ENCODE measurements around the gene CDH23.

The CDH23 gene

DNA sequence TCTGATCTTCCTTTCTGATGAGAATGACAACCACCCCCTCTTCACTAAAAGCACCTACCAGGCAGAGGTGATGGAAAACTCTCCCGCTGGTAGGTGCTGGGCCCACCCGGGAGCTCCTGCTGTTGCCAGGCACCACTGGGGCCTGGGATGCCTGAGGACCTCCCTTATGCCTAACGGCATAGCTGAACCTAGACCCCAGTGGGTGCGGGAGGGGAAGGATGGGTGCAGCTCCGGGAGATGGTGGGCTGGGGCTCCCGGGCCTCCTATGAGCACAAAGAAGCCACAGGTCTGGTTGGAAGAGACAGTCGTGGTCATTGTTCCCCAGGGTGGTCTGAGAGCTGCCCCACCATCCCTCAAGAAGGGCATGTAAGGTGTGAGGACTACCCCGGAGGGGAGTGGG lies 392.2 kb downstream of the CDH23 start:
- DNase-seq: no peak

DNA sequence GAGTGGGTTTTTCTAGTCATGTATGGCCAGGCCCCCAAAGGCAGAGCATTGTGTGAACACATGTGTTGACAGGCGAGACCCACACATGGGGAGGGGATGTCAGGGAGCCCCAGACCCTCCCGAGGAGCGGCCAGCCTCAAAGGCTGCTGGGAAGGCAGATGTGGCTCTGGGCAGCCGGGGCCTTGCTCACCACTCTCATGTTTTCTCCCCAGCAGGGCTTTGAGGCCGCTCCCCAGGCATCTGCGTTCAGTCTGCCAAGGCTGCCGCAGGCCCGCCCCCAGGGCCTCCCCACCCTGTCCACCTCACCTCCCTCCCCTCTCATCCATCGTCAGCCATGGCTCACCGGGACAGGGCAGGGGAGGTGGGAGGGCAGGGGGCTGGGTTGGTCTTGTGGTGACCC lies 393.2 kb downstream of the CDH23 start:
- DNase-seq: no peak

DNA sequence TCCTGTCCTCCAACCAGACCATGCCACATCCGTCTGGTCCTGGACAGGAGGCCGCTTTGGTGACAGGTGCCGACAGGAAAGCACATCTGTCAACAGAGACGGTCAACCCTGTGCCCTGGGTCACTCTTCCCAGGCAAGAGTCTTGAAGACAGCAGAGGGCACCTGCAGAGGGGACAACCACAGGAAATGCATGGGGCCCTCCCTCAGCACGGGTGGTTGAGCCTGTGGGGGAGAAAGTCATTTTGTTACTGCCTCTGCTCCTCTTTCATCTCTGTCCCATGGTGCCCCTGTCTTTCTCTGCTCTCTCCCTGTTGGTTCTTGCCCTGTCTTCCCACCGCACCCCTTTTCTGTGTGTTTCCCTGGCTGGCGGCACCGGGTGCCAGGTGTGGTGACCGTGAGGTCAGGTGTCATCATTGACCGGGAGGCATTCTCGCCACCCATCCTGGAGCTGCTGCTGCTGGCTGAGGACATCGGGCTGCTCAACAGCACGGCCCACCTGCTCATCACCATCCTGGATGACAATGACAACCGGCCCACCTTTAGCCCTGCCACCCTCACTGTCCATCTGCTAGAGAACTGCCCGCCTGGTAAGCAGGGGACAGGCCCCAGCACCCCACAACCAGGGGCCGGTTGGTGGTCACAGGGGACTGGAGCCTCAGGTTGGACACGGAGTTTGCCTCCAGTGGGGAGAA lies 394.2 kb downstream of the CDH23 start:
- no peak for DNase-seq

DNA sequence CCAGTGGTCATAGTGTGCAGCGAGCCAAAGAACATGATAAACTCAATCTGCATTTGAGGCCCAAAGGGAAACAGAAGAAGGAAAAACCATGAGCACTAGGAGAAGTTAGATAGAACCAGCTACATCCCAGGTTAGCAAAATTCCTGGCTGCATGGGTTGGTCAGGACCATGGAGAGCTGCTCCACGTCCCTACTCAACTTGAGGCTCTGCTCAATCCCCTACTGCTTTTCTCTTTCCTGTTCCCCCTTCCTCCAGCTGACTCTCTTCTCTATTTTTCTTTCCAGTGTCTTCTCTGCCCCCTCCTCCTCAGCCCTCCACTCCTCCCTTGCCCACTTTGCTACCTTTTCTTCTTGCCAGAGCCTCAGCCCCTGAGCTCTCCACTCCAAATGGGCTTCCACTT lies 398.5 kb downstream of the CDH23 start:
- DNase-seq: no peak

DNA sequence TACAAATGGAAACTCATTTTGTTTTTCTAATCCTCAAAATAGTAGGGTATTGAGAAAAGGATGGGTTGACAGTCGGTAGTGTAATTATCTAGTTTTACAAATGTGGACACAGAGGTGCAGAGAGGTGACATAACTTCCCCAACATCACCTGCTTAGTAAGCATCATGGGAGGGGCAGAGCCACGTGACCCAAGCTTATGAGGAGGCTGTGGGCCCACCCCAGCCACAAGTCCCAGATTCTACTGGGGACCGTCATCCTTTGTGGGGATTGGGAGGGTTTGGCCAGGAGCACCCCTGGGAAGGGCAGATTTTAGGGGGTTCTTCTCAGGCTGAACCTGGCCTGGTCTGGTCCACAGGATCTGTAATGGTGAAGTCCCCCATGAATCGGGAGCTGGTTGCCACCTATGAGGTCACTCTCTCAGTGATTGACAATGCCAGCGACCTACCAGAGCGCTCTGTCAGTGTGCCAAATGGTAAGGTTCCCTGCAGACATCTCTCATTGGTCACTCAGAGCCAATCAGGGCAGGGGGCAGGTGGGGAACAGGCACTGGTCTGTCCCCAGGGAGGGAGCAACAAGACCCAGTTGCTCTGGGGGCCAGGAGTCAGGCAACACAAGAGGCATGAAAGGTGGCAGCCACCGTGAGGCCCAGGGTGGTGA lies 400.2 kb downstream of the CDH23 start:
- DNase-seq: no peak

DNA sequence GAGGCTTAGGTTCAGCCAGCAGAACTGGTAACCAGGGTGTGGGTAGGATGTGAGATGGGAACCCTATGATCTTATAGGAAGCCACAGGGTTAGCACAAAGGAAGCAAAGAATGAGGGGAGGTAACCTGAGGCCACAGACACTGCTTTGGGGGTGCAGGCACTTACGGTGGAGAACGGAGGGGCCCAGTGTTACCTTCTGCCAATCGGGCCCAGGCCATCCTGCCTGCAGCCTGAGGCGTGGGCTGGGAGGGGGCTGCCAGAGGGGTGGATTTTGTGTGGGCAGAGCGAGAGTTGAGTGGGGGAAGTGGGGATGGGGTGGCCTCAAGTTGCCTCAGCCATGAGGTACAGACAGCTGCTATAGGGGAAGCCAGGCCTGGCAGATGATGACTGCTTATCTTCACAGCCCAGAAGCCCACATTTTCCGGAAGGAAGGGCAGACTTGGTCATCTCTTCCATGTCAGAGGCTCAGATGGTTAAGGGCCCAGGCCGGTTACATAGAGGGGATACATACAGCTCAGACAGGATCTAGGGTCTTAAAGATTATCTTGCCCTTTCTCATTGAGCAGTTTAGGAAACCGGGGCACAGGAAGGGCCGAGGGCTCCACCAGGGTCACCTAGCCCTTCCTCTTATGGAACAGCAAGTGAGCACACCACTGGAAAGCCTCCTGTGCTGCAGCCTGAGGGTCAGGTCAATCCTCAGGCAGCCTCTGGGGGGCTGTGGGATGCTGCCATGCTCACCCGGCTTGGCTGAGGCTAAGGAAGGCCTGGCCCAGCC lies 401.0 kb downstream of the CDH23 start:
- no peak for DNase-seq

DNA sequence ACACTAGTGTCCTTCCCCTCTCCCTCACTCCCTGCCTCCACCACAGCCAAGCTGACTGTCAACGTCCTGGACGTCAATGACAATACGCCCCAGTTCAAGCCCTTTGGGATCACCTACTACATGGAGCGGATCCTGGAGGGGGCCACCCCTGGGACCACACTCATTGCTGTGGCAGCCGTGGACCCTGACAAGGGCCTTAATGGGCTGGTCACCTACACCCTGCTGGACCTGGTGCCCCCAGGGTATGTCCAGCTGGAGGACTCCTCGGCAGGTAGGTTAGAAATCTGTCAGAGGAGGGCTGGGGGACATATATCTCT lies 401.5 kb downstream of the CDH23 start:
- no peak for DNase-seq

DNA sequence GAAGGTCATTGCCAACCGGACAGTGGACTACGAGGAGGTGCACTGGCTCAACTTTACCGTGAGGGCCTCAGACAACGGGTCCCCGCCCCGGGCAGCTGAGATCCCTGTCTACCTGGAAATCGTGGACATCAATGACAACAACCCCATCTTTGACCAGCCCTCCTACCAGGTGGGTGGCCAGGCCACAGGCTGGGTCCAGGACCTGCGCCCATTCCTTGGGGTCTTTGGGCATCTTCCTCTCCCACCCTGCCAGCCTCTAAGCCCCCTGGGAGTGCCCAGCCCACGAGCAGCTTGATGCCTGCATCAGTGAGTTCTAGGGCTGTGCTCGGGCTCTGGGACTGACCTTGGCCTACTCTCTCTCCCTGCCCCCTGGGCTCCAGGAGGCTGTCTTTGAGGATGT lies 402.4 kb downstream of the CDH23 start:
- DNase-seq: no peak

DNA sequence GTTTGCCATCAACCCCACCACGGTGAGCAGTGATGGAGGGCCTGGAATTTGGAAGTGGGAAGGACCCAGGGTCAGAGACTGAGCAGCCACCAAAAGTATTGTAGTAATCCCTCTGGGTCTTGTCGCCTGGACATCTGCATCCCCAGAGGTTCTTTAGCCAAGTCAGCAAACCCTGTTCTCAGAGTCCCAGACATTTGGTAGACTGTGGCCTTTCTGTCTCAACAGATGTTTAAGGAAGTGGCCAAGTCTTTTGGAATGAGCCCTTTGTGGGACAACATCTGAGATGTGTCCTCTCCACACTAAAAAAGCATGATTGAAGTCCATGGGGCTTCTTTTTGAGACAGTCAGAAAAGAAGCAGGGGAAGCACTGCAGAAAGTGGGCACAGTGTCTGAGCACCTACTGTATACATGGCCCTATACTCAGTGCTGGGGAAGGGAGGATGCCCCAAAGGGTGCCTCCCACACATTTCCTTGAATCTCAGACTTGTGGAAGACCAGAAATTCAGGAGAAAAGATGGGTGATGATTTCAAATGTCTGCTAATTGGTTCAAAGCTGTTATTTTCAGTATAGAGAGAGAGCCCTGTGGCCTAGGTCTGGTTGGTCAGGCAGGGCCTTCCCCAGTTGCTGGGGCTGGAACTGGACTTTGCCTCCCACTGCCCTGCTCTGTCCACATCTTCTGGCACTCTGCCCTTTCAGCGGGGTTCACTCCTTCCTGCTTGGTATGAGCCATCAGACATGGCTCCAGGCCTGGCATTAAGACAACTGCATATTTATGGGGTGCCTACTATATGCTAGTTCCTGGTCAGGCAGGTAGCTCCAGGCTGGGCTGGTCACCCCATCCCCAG lies 403.1 kb downstream of the CDH23 start:
- no peak for DNase-seq

DNA sequence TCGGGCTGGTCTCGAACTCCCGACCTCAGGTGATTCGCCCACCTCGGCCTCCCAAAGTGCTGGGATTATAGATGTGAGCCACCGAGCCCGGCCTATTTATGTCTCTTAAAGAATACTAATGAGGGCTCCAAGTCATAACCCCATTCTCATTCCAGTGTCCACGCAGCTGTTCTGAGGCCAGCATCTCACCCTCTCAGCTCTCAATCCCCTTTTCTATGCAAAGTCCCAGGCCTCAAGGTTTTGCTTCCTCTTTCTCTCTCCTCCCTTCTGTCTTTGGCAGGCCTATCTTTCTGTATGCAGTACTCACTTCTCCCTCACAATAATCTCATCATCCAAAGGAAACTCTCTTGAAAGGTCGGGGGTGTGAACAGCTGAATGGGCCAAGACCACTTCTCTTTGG lies 404.6 kb downstream of the CDH23 start:
- DNase-seq: no peak

DNA sequence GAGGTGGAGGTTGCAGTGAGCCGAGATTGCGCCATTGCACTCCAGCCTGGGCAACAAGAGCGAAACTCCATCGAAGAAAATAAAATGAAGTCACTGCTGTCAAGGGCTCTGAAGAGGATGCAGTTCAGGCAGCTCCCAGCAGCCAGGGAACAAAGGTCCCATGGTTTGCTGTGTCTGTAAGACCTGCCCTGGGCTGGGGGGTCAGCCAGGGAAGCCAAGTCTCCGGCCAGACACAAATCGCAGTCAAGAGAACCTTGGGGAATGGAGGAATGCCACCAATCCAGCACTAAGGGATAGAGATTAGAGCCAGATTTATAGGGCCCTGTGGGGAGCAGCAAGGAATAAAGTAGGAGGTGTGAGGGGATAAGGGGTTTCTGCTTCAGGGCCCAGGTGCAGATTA lies 405.5 kb downstream of the CDH23 start:
- no peak for DNase-seq

DNA sequence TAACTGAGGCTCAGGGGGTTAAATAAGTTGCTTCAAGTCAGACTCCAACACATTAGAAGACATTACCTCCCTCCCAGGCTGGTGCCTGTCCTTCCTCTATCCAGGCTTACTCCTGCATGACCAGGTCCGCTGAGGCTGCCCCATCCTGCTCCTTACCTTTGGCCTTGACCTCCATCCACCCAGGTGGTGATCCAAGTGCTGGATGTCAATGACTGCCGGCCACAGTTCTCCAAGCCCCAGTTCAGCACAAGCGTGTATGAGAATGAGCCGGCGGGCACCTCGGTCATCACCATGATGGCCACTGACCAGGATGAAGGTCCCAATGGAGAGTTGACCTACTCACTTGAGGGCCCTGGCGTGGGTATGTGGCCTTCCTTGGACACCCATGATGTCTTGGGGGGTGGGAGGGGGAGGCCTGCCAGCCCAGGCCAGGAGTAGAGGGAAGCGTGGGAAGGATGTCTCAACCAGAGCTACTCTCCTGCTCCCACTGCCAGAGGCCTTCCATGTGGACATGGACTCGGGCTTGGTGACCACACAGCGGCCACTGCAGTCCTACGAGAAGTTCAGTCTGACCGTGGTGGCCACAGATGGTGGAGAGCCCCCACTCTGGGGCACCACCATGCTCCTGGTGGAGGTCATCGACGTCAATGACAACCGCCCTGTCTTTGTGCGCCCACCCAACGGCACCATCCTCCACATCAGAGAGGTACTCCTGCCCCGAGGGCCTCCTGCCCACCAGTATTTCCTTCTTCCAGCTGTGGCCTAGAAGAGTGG lies 406.2 kb downstream of the CDH23 start:
- no peak for DNase-seq

DNA sequence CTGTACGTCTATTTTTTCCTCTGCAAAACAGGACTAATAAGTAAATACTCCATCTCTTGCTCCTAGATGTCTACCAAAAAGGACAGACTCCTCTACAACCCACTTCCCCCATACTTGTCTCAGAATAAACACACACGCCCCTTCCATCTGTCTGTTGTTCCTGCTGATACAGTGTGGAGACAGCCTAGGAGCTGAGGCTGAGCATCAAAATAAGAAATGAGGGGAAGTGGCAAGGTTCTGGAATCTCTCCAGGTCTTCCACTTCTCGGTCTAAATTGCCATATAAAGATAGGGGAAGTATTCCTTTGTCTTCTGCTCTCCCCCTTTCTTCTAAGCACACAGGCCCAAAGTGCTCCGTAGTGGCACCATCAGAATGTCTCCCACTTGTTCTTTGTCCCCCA lies 407.4 kb downstream of the CDH23 start:
- DNase-seq: peak; percentile 3

DNA sequence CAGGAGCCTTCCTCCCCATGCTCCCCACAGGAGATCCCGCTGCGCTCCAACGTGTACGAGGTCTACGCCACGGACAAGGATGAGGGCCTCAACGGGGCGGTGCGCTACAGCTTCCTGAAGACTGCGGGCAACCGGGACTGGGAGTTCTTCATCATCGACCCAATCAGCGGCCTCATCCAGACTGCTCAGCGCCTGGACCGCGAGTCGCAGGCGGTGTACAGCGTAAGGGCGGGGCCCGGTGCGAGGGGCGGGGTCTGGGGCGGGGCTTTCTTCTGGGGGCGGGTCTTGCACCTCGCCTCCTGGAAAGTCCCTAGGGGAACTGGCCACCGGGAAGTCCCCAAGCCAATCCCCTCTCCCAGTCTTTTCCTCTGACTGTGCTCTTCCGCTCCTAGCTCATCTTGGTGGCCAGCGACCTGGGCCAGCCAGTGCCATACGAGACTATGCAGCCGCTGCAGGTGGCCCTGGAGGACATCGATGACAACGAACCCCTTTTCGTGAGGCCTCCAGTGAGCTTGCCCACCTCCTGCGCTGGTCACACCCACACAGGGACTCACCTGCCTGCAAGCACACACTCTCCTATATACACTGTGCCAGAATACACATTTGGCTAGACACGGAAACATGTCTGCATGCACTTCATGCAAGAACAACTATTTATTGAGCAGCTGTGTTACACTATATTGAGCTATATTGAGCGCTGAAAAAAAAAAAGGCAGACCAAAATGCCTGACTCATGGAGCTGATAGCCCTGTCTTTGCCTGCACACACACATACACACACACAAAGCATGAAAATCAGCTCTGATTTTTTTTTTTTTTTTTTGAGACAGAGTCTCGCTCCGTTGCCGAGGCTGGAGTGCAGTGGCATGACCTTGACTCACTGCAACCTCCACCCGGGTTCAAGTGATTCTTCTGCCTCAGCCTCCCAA lies 409.3 kb downstream of the CDH23 start:
- no peak for DNase-seq

DNA sequence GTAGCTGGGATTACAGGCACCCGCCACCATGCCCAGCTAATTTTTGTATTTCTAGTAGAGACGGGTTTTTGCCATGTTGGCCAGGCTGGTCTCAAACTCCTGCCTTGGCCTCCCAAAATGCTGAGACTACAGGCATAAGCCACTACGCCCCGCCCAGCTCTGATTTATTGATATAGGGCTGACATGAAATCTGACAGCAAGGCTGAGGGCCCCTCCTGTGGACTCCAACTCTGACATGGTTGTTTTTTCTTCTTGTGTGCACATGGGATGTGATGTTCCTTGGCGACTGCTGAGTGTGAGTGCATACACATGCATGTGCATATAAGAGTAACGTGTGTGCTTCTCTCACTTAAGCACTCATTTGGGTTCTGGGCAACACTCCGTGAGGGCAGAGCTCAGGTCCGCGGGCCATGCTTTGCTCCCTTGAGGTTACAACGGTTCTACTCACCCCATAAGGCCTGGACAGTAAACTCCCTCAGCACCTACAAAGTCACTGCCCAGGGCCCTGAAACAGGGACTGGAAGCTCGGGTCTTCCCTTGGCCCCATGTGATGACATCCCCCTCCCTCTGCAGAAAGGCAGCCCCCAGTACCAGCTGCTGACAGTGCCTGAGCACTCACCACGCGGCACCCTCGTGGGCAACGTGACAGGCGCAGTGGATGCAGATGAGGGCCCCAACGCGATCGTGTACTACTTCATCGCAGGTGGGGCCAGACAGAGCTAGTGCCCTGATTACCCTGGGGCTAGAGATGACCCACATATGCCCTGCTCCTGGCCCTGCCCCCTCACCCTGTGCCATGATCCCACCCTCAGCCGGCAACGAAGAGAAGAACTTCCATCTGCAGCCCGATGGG lies 410.2 kb downstream of the CDH23 start:
- DNase-seq: no peak

DNA sequence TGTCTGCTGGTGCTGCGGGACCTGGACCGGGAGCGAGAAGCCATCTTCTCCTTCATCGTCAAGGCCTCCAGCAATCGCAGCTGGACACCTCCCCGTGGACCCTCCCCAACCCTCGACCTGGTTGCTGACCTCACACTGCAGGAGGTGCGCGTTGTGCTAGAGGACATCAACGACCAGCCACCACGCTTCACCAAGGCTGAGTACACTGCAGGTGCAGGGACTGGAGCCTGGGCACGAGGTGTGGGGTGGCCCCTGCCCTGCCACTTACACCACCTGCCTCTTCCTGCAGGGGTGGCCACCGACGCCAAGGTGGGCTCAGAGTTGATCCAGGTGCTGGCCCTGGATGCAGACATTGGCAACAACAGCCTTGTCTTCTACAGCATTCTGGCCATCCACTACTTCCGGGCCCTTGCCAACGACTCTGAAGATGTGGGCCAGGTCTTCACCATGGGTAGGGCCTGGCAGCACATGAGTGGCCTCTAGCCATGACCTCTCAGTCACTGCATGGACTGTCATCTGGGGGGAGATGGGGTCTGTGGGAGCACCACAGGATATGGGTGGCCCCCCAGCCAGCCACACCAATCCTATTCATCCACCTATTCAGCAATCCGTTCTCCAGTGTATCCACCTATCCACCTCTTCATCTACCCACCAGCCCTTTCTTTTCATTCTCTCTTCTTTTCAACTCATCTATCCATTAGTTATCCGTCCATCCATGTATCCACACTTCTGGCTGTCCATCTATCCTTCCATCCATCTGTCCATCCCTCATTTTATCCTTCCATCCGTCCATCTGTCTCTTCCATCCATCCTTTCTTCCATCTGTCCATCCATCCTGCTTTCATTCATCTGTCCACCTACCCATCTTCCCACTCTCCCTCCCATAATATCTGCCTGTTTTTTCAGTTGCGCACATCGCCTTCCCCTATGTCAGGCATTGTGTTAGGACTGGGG lies 411.1 kb downstream of the CDH23 start:
- DNase-seq: no peak

DNA sequence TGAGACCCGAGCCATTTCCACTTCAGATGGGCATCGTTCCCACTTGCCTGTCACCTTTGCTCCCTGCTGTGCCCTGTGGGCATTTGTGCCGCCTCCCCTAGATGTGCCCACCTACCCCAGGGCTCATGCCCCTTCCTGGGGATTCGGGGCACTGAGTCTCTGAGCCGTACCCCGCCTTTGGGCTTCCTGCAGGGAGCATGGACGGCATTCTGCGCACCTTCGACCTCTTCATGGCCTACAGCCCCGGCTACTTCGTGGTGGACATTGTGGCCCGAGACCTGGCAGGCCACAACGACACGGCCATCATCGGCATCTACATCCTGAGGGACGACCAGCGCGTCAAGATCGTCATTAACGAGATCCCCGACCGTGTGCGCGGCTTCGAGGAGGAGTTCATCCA lies 412.9 kb downstream of the CDH23 start:
- no peak for DNase-seq

DNA sequence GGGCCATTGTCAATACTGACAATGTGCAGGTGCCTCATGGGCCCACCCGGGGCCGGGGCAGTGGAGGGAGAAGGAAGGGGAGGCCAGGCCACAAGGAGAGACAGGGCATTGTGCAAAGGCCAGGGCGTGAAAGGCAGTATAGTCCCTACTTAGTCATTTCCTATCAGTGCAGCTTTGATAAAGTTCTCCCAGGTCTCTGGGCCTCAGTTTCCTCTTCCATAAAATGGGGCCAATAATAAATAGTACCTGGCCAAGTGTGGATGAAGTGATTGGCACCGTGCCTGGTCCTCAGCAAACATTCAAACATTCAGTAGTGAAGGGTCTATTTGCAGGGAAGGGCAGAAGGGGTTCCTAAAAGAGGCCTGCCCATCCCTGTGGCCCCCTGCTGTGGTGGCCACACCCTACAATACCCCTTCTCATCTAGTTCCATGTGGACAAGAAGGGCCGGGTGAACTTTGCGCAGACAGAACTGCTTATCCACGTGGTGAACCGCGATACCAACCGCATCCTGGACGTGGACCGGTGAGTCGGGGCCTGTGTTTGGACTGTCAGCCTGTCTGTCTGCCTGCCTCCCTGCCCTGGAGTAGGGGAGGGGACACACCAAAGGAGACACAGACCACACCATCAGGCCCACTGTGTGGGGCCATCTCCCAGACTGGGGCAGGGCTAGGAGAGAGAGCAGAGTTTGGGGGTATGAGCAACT lies 413.5 kb downstream of the CDH23 start:
- no peak for DNase-seq

DNA sequence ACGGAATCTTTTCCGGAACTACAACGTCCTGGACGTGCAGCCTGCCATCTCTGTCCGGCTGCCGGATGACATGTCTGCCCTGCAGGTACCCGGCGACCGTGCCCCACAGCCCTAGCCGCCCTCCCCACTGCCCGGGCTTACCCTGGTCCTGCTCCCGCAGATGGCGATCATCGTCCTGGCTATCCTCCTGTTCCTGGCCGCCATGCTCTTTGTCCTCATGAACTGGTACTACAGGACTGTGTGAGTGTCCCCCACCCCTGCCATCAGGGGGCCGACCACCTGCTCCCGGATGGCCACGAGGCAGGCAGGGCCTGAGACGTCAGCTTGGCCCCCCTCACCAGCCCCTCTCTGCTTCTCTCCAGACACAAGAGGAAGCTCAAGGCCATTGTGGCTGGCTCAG lies 414.6 kb downstream of the CDH23 start:
- no peak for DNase-seq

All from NCI-H2227 treated with DMSO at 0.1 percent for 48 hours (cell line).